Myocyte (in vitro differentiated cells): ENCODE results near the gene PLA2G4A. TPM values are rescaled to one million over a fixed set of nuclear protein-coding genes. Genes with fewer than 3 reads are reported as not detected.

Experiments used
- DNase-seq: peaks from one replicate; pipeline ENCODE4 v3.0.0-alpha.2; 2012; ENCODE audit warnings: low read depth
- total RNA-seq: library from RNA; depleted of rRNA; stranded (reverse); fragments of >200 nt; gene quantifications from 2 replicates; pipeline ENCODE4 v1.2.3, GENCODE V29; 2014

PLA2G4A gene
- total RNA-seq, 1 donor from 2014 or later = not detected

GRCh38 chr1:186975220-186975619, 146.5 kb downstream of the PLA2G4A start:
- DNase-seq = no peak

GRCh38 chr1:186976700-186977099, 148.0 kb downstream of the PLA2G4A start:
- no peak for DNase-seq

- no peak for DNase-seq
Measured at GRCh38 chr1:186977266-186977957, 148.7 kb downstream of the PLA2G4A start.

- DNase-seq = no peak
Measured at GRCh38 chr1:186978596-186979556, 150.1 kb downstream of the PLA2G4A start.

GRCh38 chr1:186980400-186980799, 151.7 kb downstream of the PLA2G4A start:
- DNase-seq = no peak

GRCh38 chr1:186982116-186982515, 153.4 kb downstream of the PLA2G4A start:
- no peak for DNase-seq

- DNase-seq = no peak
Measured at GRCh38 chr1:186983327-186983726, 154.6 kb downstream of the PLA2G4A start.

- DNase-seq = no peak
Measured at GRCh38 chr1:186984959-186985358, 156.2 kb downstream of the PLA2G4A start.

GRCh38 chr1:186985889-186986491, 157.2 kb downstream of the PLA2G4A start:
- DNase-seq = peak; percentile 60

GRCh38 chr1:186987065-186987464, 158.3 kb downstream of the PLA2G4A start:
- DNase-seq = no peak

GRCh38 chr1:186987769-186988168, 159.0 kb downstream of the PLA2G4A start:
- no peak for DNase-seq

- DNase-seq = no peak
Measured at GRCh38 chr1:186993996-186994395, 165.2 kb downstream of the PLA2G4A start.

GRCh38 chr1:186994897-186995296, 166.1 kb downstream of the PLA2G4A start:
- no peak for DNase-seq

GRCh38 chr1:186996816-186997215, 168.1 kb downstream of the PLA2G4A start:
- no peak for DNase-seq

GRCh38 chr1:186997877-186998276, 169.1 kb downstream of the PLA2G4A start:
- no peak for DNase-seq

- DNase-seq = no peak
Measured at GRCh38 chr1:186999506-186999905, 170.8 kb downstream of the PLA2G4A start.

- no peak for DNase-seq
Measured at GRCh38 chr1:187001198-187001889, 172.6 kb downstream of the PLA2G4A start.

- no peak for DNase-seq
Measured at GRCh38 chr1:187003353-187003752, 174.6 kb downstream of the PLA2G4A start.

- DNase-seq = no peak
Measured at GRCh38 chr1:187006896-187007295, 178.1 kb downstream of the PLA2G4A start.

GRCh38 chr1:187009320-187009719, 180.6 kb downstream of the PLA2G4A start:
- no peak for DNase-seq

- DNase-seq = no peak
Measured at GRCh38 chr1:187010571-187011309, 182.0 kb downstream of the PLA2G4A start.
